Measurements from ENCODE around the gene PTCRA. TPM values are rescaled to one million over a fixed set of nuclear protein-coding genes. Genes with fewer than 3 reads are reported as not detected.
"Not testable (repeated sequence)": the region's sequence is repeated elsewhere in the genome, so short reads cannot be mapped to it uniquely, and the experiment has no call there.

The PTCRA gene
- total and polyA plus RNA-seq, 8 donors = not detected

DNA sequence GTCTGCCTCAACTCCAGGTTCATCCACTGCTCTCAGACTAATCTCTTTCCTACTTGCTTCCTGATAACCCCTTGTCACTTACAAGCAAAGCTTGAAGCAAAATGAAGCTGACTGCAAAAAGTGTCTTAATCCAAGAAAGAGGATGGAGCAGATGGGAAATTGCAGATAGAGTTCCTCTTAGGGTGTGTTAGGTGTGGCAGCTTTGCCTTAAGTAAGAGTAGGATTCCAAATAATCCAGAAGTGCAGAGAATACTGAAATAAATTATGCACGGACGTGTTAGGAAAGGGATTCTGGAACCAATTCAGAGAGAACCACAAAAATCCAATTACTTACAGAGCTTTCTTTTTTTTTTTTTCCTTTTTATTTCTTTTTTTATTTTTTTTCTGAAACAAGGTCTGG lies 42.5 kb upstream of the PTCRA start:
- intact Hi-C loops (cut with DNase I; ENCODE audit: low total_unique reads) = no loop called here
- no peaks in the 10 kb centered on the region for H3K9me3 ChIP-seq

DNA sequence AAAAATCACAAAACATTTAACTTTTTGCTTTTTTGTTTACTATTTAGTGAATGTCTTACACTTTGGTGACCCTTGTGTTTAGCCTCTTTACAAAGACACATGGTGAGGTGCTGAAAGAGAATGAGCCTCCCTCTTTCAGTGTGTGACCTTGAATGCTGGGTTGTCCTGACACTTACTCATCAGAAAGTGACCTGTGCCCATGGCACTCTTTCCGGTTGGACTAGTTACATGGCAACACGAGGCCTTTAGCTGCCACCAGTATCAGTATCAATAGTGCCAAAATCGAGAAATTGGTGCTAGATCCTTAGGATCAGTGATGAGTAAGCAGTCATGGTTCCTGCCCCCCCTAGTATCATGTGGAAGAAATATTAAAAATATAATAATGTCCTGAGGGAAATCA lies 38.2 kb upstream of the PTCRA start:
- peaks cover 19 to 40% (median 35%) of the 10 kb centered on the region in 4 donors for H3K4me1 ChIP-seq
- H3K27me3 ChIP-seq = no peaks in the 10 kb centered on the region
- H3K36me3 ChIP-seq = peaks cover 0 to 20% (median 16%) of the 10 kb centered on the region in 4 donors
- intact Hi-C loops (cut with DNase I; ENCODE audit: low total_unique reads) = loop anchor here (5.0 kb wide), 1 partner anchor 220 kb away; no protein-coding TSS in a partner anchor
- no peak overlapping the region for H3K4me3 ChIP-seq
- 46 to 76% (median 66%) methylated on average over 3 of the region's 3 CpGs for WGBS, 5 donors
- H3K9me3 ChIP-seq = no peaks in the 10 kb centered on the region
- peak overlapping the region in 3 of 5 donors; percentile 18 to 23 (median 22) for H3K27ac ChIP-seq
- TF ChIP-seq POLR2AphosphoS5 (IDR thresholded peaks at IDR 0.05) = no peak
- no peak for TF ChIP-seq EP300 (IDR thresholded peaks at IDR 0.05)
- no peak for TF ChIP-seq POLR2A (IDR thresholded peaks at IDR 0.05)
- TF ChIP-seq, protein P1, sequence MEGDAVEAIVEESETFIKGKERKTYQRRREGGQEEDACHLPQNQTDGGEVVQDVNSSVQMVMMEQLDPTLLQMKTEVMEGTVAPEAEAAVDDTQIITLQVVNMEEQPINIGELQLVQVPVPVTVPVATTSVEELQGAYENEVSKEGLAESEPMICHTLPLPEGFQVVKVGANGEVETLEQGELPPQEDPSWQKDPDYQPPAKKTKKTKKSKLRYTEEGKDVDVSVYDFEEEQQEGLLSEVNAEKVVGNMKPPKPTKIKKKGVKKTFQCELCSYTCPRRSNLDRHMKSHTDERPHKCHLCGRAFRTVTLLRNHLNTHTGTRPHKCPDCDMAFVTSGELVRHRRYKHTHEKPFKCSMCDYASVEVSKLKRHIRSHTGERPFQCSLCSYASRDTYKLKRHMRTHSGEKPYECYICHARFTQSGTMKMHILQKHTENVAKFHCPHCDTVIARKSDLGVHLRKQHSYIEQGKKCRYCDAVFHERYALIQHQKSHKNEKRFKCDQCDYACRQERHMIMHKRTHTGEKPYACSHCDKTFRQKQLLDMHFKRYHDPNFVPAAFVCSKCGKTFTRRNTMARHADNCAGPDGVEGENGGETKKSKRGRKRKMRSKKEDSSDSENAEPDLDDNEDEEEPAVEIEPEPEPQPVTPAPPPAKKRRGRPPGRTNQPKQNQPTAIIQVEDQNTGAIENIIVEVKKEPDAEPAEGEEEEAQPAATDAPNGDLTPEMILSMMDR (IDR thresholded peaks at IDR 0.05) = no peak
- no peak for DNase-seq

More for the DNA sequence above, 42.5 kb upstream of the PTCRA start:
- WGBS, 5 donors = 38 to 57% (median 48%) methylated on average over 2 of the region's 2 CpGs
- TF ChIP-seq EP300 (IDR thresholded peaks at IDR 0.05) (no peak), POLR2A (IDR thresholded peaks at IDR 0.05) (no peak), POLR2AphosphoS5 (IDR thresholded peaks at IDR 0.05) (no peak)
- TF ChIP-seq, protein P1 (IDR thresholded peaks at IDR 0.05) = no peak
- DNase-seq = no peak
- Histone ChIP-seq H3K36me3 (peaks cover 0 to 23% (median 14%) of the 10 kb centered on the region in 4 donors), H3K4me3 (no peak overlapping the region), H3K27me3 (no peaks in the 10 kb centered on the region), H3K27ac (no peak overlapping the region), H3K4me1 (peaks cover 0 to 8% (median 4%) of the 10 kb centered on the region in 4 donors)

DNA sequence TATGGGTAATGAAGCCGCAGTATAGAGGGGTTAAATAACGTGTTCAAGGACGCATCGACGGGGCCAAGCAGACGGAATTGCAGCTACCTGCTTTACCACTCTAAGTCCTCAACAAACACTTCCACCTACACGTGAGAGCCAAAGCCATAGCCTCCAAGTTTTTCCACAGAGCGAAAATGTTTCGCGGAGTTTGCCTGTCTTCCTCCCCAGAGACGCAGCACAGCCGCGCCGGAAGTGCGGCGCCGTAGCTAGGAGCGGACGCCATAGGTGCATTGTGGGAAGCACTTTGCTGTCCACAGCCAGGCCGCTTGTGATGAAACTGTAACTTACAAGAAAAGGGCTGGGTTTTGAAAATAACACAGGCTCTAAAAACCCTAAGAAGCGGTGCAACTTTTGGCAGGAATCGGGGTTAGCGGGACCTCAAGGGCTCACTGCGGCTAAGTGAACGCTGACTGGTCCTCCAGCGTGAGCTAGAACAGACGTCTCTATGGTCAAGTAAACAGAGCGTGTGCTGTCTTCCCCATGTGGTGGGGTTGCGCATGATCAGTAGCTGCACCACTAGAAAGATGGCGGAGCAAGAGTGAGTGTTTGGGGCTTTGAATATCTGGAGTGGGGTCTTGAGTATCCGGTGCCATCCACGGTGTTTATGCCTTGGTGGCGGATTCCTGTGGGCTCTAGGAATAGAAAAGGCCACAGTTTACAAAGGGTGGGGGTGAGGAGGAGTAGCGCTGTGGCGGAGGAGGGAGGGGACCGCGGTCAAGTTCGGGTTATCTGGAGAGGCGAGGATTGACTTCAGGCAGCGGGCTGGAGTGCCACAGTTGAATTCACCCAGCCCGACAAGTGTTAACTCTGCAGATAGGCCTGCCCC lies 36.2 kb upstream of the PTCRA start, which contains the start of gene RPL7L1:
Gene RPL7L1 (plus strand): TSS at position 245 of the 868 bp plus-strand sequence. CDS start 295 bp downstream, at position 540.
- TF ChIP-seq, protein P1 (IDR thresholded peaks at IDR 0.05) = peak in 2 of 7 experiments; percentile 26 to 40
- TF ChIP-seq POLR2A (IDR thresholded peaks at IDR 0.05) (peak in 1 of 4 donors; percentile 28), POLR2AphosphoS5 (IDR thresholded peaks at IDR 0.05) (peak; percentile 42 to 78 (median 76)), EP300 (IDR thresholded peaks at IDR 0.05) (no peak)
- intact Hi-C loops (cut with DNase I; ENCODE audit: low total_unique reads) = loop anchor here (5.0 kb wide), 1 partner anchor 222 kb away; no protein-coding TSS in a partner anchor
- WGBS, 5 donors = 0 to 2% (median 0%) methylated on average over 28 to 41 of the region's 41 CpGs

DNA sequence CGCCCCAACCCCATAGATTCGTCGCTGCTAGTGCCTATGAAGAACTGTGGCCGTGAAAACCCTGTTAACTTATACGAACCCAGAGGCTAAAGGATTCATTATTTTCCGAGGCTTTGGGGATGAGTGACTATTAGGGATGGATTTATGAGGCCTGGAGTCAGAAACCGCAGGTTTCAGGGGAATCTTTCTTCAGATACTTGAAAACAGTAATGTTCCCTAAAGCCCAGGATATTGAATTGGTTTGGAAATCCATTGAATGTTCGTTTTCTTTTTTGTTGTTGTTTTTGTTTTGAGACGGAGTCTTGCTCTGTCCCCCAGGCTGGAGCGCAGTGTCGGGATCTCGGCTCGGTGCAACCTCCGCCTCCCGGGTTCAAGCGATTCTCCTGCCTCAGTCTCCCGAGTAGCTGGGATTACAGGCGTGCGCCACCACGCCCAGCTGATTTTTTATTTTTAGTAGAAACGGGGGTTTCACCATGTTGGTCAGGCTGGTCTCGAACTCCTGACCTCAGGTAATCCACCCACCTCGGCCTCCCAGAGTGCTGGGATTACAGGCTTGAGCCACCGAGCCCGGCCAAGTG lies 35.5 kb upstream of the PTCRA start:
- H3K4me3 ChIP-seq = peak overlapping the region; percentile 65 to 85 (median 77)
- DNase-seq; intact Hi-C loops (cut with DNase I; ENCODE audit: low total_unique reads); H3K9me3 ChIP-seq; H3K27me3 ChIP-seq: not testable (repeated sequence)
- WGBS, 5 donors = 3 to 9% (median 6%) methylated on average over 25 of the region's 25 CpGs
- H3K27ac ChIP-seq = peak overlapping the region; percentile 85 to 96 (median 94)
- peaks cover 24 to 46% (median 43%) of the 10 kb centered on the region in 4 donors for H3K36me3 ChIP-seq
- H3K4me1 ChIP-seq = peaks cover 24 to 46% (median 38%) of the 10 kb centered on the region in 4 donors

More for the DNA sequence above, 36.2 kb upstream of the PTCRA start, which contains the start of gene RPL7L1:
- peak; percentile 82 to 95 for DNase-seq
- H3K4me1 ChIP-seq = peaks cover 24 to 46% (median 38%) of the 10 kb centered on the region in 4 donors
- no peaks in the 10 kb centered on the region for H3K9me3 ChIP-seq
- peak within 1 kb of the TSS; percentile 65 to 85 (median 77) for H3K4me3 ChIP-seq
- peak within 1 kb of the TSS; percentile 85 to 96 (median 94) for H3K27ac ChIP-seq
- H3K27me3 ChIP-seq = no peaks in the 10 kb centered on the region
- H3K36me3 ChIP-seq = peaks cover 17 to 39% (median 36%) of the 10 kb centered on the region in 4 donors

DNA sequence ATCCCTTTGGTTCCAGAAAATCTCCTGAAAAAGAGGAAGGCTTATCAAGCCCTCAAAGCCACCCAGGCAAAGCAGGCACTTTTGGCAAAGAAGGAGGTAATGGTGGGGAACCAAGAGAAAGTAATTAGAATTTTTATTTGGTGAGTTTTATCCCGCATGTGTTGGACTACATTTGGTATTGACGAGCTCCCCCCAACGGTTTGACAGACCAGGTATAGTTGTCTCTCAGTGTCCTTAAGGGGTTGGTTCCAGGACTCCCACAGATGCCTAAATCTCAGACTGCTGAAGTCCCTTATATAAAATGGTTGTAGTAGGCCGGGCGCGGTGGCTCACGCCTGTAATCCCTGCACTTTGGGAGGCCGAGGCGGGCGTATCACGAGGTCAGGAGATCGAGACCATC lies 35.0 kb upstream of the PTCRA start:
- DNase-seq; H3K27me3 ChIP-seq; H3K9me3 ChIP-seq; intact Hi-C loops (cut with DNase I; ENCODE audit: low total_unique reads): not testable (repeated sequence)
- WGBS, 5 donors = 65 to 76% (median 70%) methylated on average over 12 of the region's 12 CpGs
- Histone ChIP-seq H3K4me3 (peak overlapping the region; percentile 65 to 85 (median 77)), H3K27ac (peak overlapping the region; percentile 34 to 96 (median 94)), H3K4me1 (peaks cover 24 to 46% (median 38%) of the 10 kb centered on the region in 4 donors), H3K36me3 (peaks cover 30 to 51% (median 48%) of the 10 kb centered on the region in 4 donors)

All from stomach (tissue), 9 donors.